Measurements from ENCODE around the gene SLC2A3. TPM values are rescaled to one million over a fixed set of nuclear protein-coding genes. Genes with fewer than 3 reads are reported as not detected.

SLC2A3 gene
- total and polyA plus RNA-seq, 9 of the 15 experiments (the other 6 are each of a cell fraction or from before 2014, with no cell fraction given), result 67.3 to 491 (median 104) TPM

- ATAC-seq (no peak), FAIRE-seq (no peak), DNase-seq (ENCODE audit: extremely low read depth in 1 of 4, low spot score in 3 of 4) (no peak)
- Histone ChIP-seq H3K4me2 (ENCODE audit: insufficient read depth, low read length) (no peak overlapping the region), H3K9me3 (replicated peaks; ENCODE audit: control insufficient read depth, insufficient read depth, low read depth, low read length) (no peaks in the 10 kb centered on the region), H3K27ac (ENCODE audit: extremely low read depth, low read depth, low read length) (no peak overlapping the region), H3K27me3 (ENCODE audit: control insufficient read depth in 2 of 2, insufficient read depth in 2 of 2, low read length in 2 of 2) (no peaks in the 10 kb centered on the region), H3K4me3 (no peak overlapping the region), H3K36me3 (ENCODE audit: control insufficient read depth, insufficient read depth, low read length) (no peaks in the 10 kb centered on the region), H3K4me1 (replicated peaks in 1 of 2; ENCODE audit: control insufficient read depth in 2 of 2, insufficient read depth in 2 of 2, low read length in 2 of 2) (peaks cover 6 to 9% of the 10 kb centered on the region in 2 experiments; a peak in 3 of 5 replicates), H3K9me1 (ENCODE audit: control insufficient read depth, insufficient read depth, low read length) (no peaks in the 10 kb centered on the region), H2AFZ (ENCODE audit: low read depth, low read length) (no peak overlapping the region), H3K79me2 (ENCODE audit: control insufficient read depth, insufficient read depth, low read length) (peaks cover 15% of the 10 kb centered on the region), H3K9ac (ENCODE audit: insufficient read depth in 1 of 2, low read depth in 2 of 2, low read length in 2 of 2) (no peak overlapping the region), H4K20me1 (replicated peaks; ENCODE audit: control insufficient read depth, insufficient read depth, low read length) (no peaks in the 10 kb centered on the region)
- intact Hi-C loops (cut with micrococcal nuclease) (no loop called here), in situ Hi-C loops (cut with MboI) (no loop called here)
- 100% methylated on average over 2 of the region's 6 CpGs for WGBS (ENCODE audit: insufficient coverage, low coverage, missing lambda C conversion rate)
- POLR2A ChIA-PET, result interaction anchor here (0.7 kb wide), 1 partner anchor 25 kb away, joined by 3 read pairs; no protein-coding TSS in a partner anchor
- no TSS peak for BruUV-seq (replicated peaks)
- TF ChIP-seq NFYB (IDR thresholded peaks at IDR 0.05; ENCODE audit: extremely low read depth, insufficient read length) (no peak), KLF10 (CRISPR knock-in tag; IDR thresholded peaks at IDR 0.05) (no peak), ZNF174 (CRISPR knock-in tag; IDR thresholded peaks at IDR 0.05) (no peak), MTF1 (CRISPR knock-in tag; IDR thresholded peaks at IDR 0.05; ENCODE audit: borderline replicate concordance) (no peak), HDAC8 (tag; IDR thresholded peaks at IDR 0.05) (no peak), THAP7 (CRISPR knock-in tag; IDR thresholded peaks at IDR 0.05) (no peak), MNT (conservative IDR thresholded peaks at IDR 0.05) (no peak)
- CTCF ChIA-PET (ENCODE audit: low intra/inter-chr PET ratio), result no interaction called here
Observed at GRCh38 chr12:7973457-7973825, 37.5 kb upstream of the SLC2A3 start.

All from K562 (cell line).